Stimulated activated CD4-positive, alpha-beta T cell treated with anti-CD3 and anti-CD28 coated beads, Interleukin-15, amount 100 ng/mL, for 1 hour (primary cell): Measurements from ENCODE around the gene JKAMP.
"Not testable (repeated sequence)": the region's sequence is repeated elsewhere in the genome, so short reads cannot be mapped to it uniquely, and the experiment has no call there.

Experiments
- DNase-seq, 2 donors: peaks; one replicate each; pipeline ENCODE4 v3.0.0-alpha.2; 2020; ENCODE audit warnings: low read depth in 1 of 2, low spot score in 1 of 2

Gene JKAMP

GRCh38 chr14:59483819-59484638, at the start of gene JKAMP, which contains the start of gene L3HYPDH:
JKAMP (plus strand) TSS chr14:59484517; CDS start chr14:59484590, 73 bp downstream.
L3HYPDH (minus strand) TSS chr14:59484408; CDS start chr14:59484316, 92 bp downstream.
- peak; percentile 92 to 98 for DNase-seq

- DNase-seq = no peak
Measured at GRCh38 chr14:59435101-59435500, 49.2 kb upstream of the JKAMP start.

- no peak for DNase-seq
Measured at GRCh38 chr14:59435987-59436386, 48.3 kb upstream of the JKAMP start.

- DNase-seq = no peak
Measured at GRCh38 chr14:59438195-59438647, 46.1 kb upstream of the JKAMP start.

- DNase-seq = no peak
Measured at GRCh38 chr14:59439256-59439965, 44.9 kb upstream of the JKAMP start.

- DNase-seq = not testable (repeated sequence)
Measured at GRCh38 chr14:59448673-59449072, 35.6 kb upstream of the JKAMP start.

- DNase-seq = no peak
Measured at GRCh38 chr14:59450716-59451115, 33.6 kb upstream of the JKAMP start.

GRCh38 chr14:59451849-59452248, 32.5 kb upstream of the JKAMP start:
- DNase-seq = no peak

GRCh38 chr14:59454139-59454538, 30.2 kb upstream of the JKAMP start:
- DNase-seq = no peak

- DNase-seq = no peak
Measured at GRCh38 chr14:59455411-59455810, 28.9 kb upstream of the JKAMP start.

GRCh38 chr14:59458486-59458885, 25.8 kb upstream of the JKAMP start:
- no peak for DNase-seq

- no peak for DNase-seq
Measured at GRCh38 chr14:59460378-59460777, 23.9 kb upstream of the JKAMP start.

- DNase-seq = no peak
Measured at GRCh38 chr14:59461891-59462290, 22.4 kb upstream of the JKAMP start.

- peak in 1 of 2 donors; percentile 26 for DNase-seq
Measured at GRCh38 chr14:59463787-59464485, 20.4 kb upstream of the JKAMP start.

- peak; percentile 19 to 26 for DNase-seq
Measured at GRCh38 chr14:59464486-59465315, 19.6 kb upstream of the JKAMP start.

- peak in 1 of 2 donors; percentile 6 for DNase-seq
Measured at GRCh38 chr14:59465316-59466135, 18.8 kb upstream of the JKAMP start, which contains the start of gene GPR135. GPR135 (minus strand) TSS chr14:59465380; CDS start chr14:59465226, 154 bp downstream.

GRCh38 chr14:59474172-59474571, 10.1 kb upstream of the JKAMP start:
- DNase-seq = no peak

- DNase-seq = no peak
Measured at GRCh38 chr14:59475709-59476108, 8.6 kb upstream of the JKAMP start.

GRCh38 chr14:59478540-59478939, 5.8 kb upstream of the JKAMP start:
- no peak for DNase-seq

GRCh38 chr14:59480166-59480565, 4.2 kb upstream of the JKAMP start:
- no peak for DNase-seq
